CD14-positive monocyte (primary cell): ENCODE measurements around the gene WASF2. TPM values are rescaled to one million over a fixed set of nuclear protein-coding genes. Genes with fewer than 3 reads are reported as not detected.

Experiments used
- DNase-seq, 3 donors: peaks; one replicate each; pipeline ENCODE4 v3.0.0-alpha.2; 2011 to 2022
- H2AFZ ChIP-seq: 2 replicates; pipeline ENCODE4 v1.6.0; 2012; ENCODE audit warnings: mild to moderate bottlenecking, low read depth, low read length, inconsistent platforms; ENCODE audit not compliant: insufficient read depth, poor library complexity, severe bottlenecking
- H3K27ac ChIP-seq, 2 donors: 1 replicate in 1 of 2; 2 replicates in 1 of 2; pipeline ENCODE4 v1.5.1; 2012 to 2013; ENCODE audit warnings: low read length in 2 of 2, control low read depth in 1 of 2, inconsistent platforms in 1 of 2, low read depth in 1 of 2, mild to moderate bottlenecking in 1 of 2
- H3K27me3 ChIP-seq, 2 donors: one replicate each; pipeline versions ENCODE4 v1.6.0 to v1.6.1; 2011 to 2013; ENCODE audit warnings: low read length in 2 of 2; ENCODE audit not compliant: control insufficient read depth in 2 of 2, insufficient read depth in 2 of 2
- H3K36me3 ChIP-seq, 2 donors: replicated peaks in 1 of 2; 1 replicate in 1 of 2; 2 replicates in 1 of 2; pipeline versions ENCODE4 v1.5.1 to v1.6.1; 2012 to 2013; ENCODE audit warnings: low read length in 2 of 2, control low read depth in 1 of 2, inconsistent platforms in 1 of 2, mild to moderate bottlenecking in 1 of 2; ENCODE audit not compliant: insufficient read depth in 2 of 2, control insufficient read depth in 1 of 2
- H3K4me1 ChIP-seq, 2 donors: 1 replicate in 1 of 2; 2 replicates in 1 of 2; pipeline versions ENCODE4 v1.5.1 to v1.6.1; 2012 to 2013; ENCODE audit warnings: low read length in 2 of 2, control low read depth in 1 of 2, inconsistent platforms in 1 of 2, mild to moderate bottlenecking in 1 of 2, moderate library complexity in 1 of 2; ENCODE audit not compliant: insufficient read depth in 2 of 2, control insufficient read depth in 1 of 2
- H3K4me2 ChIP-seq: replicated peaks from 2 replicates; pipeline ENCODE3; 2012; ENCODE audit warnings: low read length, moderate library complexity, mild to moderate bottlenecking; ENCODE audit not compliant: poor library complexity, severe bottlenecking; ENCODE audit errors: extremely low read depth
- H3K4me3 ChIP-seq, 3 experiments: fragments of 200-600 bp in 1 of 3; sonication (generic) in 1 of 3; replicated peaks in 1 of 3; 1 replicate in 2 of 3; 2 replicates in 1 of 3; pipeline ENCODE4 v1.5.1; 2011 to 2013; ENCODE audit warnings: low read length in 3 of 3, mild to moderate bottlenecking in 3 of 3, control low read depth in 2 of 3, low read depth in 2 of 3, inconsistent platforms in 1 of 3, moderate library complexity in 1 of 3
- H3K79me2 ChIP-seq: 2 replicates; pipeline ENCODE4 v1.6.0; 2012; ENCODE audit warnings: mild to moderate bottlenecking, control low read depth, inconsistent platforms, low read length, moderate library complexity; ENCODE audit not compliant: insufficient read depth
- H3K9ac ChIP-seq: 2 replicates; pipeline ENCODE4 v1.6.0; 2017; ENCODE audit warnings: low read length, mild to moderate bottlenecking; ENCODE audit not compliant: insufficient read depth, poor library complexity, severe bottlenecking
- H3K9me3 ChIP-seq, 2 donors: replicated peaks in 1 of 2; 1 replicate in 1 of 2; 2 replicates in 1 of 2; pipeline versions ENCODE4 v1.5.1 to v1.6.1; 2012 to 2013; ENCODE audit warnings: low read length in 2 of 2, control low read depth in 1 of 2; ENCODE audit not compliant: control insufficient read depth in 1 of 2, insufficient read depth in 1 of 2
- H4K20me1 ChIP-seq: 2 replicates; pipeline ENCODE4 v1.6.0; 2012; ENCODE audit warnings: mild to moderate bottlenecking, low read length, control low read depth, moderate library complexity; ENCODE audit not compliant: insufficient read depth
- H3K27ac Mint-ChIP-seq, 7 donors: one replicate each; pipeline ENCODE4 v1.8.0; 2020; ENCODE audit warnings: mild to moderate bottlenecking in 7 of 7, mixed read lengths in 7 of 7, moderate library complexity in 6 of 7, inconsistent platforms in 2 of 7
- H3K27me3 Mint-ChIP-seq, 3 donors: one replicate each; pipeline ENCODE4 v1.8.0; 2021 to 2022; ENCODE audit warnings: low read depth in 3 of 3, mild to moderate bottlenecking in 3 of 3, mixed read lengths in 3 of 3, moderate library complexity in 3 of 3, inconsistent platforms in 1 of 3
- H3K36me3 Mint-ChIP-seq, 2 donors: one replicate each; pipeline ENCODE4 v1.8.0; 2020; ENCODE audit warnings: mixed read lengths in 2 of 2, inconsistent platforms in 1 of 2, mild to moderate bottlenecking in 1 of 2
- H3K4me1 Mint-ChIP-seq: one replicate; pipeline ENCODE4 v1.8.0; 2020; ENCODE audit warnings: mild to moderate bottlenecking, mixed read lengths
- H3K4me3 Mint-ChIP-seq, 2 donors: one replicate each; pipeline ENCODE4 v1.8.0; 2020; ENCODE audit warnings: mild to moderate bottlenecking in 2 of 2, mixed read lengths in 2 of 2, moderate library complexity in 1 of 2
- H3K9me3 Mint-ChIP-seq, 7 donors: one replicate each; pipeline ENCODE4 v1.8.0; 2020 to 2022; ENCODE audit warnings: mixed read lengths in 7 of 7, mild to moderate bottlenecking in 6 of 7, moderate library complexity in 6 of 7, inconsistent platforms in 2 of 7
- CTCF ChIP-seq: fragments of 200-600 bp; IDR thresholded peaks from one replicate; pipeline ENCODE4 v1.8.0; 2022; ENCODE audit warnings: antibody characterized with exemption, mild to moderate bottlenecking
- WGBS: methylation state at CpG from one replicate; pipeline ENCODE4 v1.1.5; 2013; ENCODE audit warnings: missing lambda C conversion rate; ENCODE audit not compliant: insufficient coverage; 5-methylcytosine and 5-hydroxymethylcytosine counted together
- intact Hi-C, 2 donors: fragments of 100-400 bp; cut with micrococcal nuclease; formaldehyde crosslinking; loops; one replicate each; pipeline versions ENCODE4 v1.15.0 to v1.15.1; 2023
- polyA plus RNA-seq, 3 donors: library from polyadenylated mRNA; depleted of rRNA in 1 of 3; unstranded in 2 of 3; stranded (reverse) in 1 of 3; fragments of 300-500 nt in 2 of 3; fragments of >200 nt in 1 of 3; fragmentation: Illumina TruSeq in 2 of 3; gene quantifications; 1 replicate in 2 of 3; 2 replicates in 1 of 3; pipeline ENCODE4 v1.2.3, GENCODE V29; 2012 to 2021

WASF2 gene
- polyA plus RNA-seq, 3 donors = 53.5 to 91.6 (median 86.4) TPM

GRCh38 chr1:27372808-27373690 is 116.9 kb downstream of the WASF2 start:
- Histone ChIP-seq H4K20me1 (no peaks in the 10 kb centered on the region), H3K4me1 (peaks cover 27 to 30% of the 10 kb centered on the region in 2 donors), H3K27me3 (no peaks in the 10 kb centered on the region), H3K4me3 (no peak overlapping the region), H2AFZ (no peak overlapping the region), H3K27ac (no peak overlapping the region), H3K79me2 (no peaks in the 10 kb centered on the region), H3K4me2 (no peak overlapping the region), H3K9me3 (no peaks in the 10 kb centered on the region), H3K36me3 (no peaks in the 10 kb centered on the region), H3K9ac (no peak overlapping the region)
- Mint-ChIP-seq H3K36me3 (no peaks in the 10 kb centered on the region), H3K4me1 (peaks cover 35% of the 10 kb centered on the region), H3K4me3 (no peak overlapping the region), H3K9me3 (no peaks in the 10 kb centered on the region), H3K27me3 (peaks cover 4 to 6% (median 6%) of the 10 kb centered on the region in 3 donors), H3K27ac (no peak overlapping the region)
- intact Hi-C loops = no loop called here
- 91% methylated on average over 5 of the region's 11 CpGs for WGBS
- peak; percentile 42 for TF ChIP-seq CTCF
- no peak for DNase-seq

GRCh38 chr1:27372022-27372807 is 117.8 kb downstream of the WASF2 start:
- Mint-ChIP-seq H3K4me1 (peaks cover 41% of the 10 kb centered on the region), H3K36me3 (no peaks in the 10 kb centered on the region), H3K9me3 (no peaks in the 10 kb centered on the region), H3K27ac (peak overlapping the region in 1 of 7 donors; percentile 74), H3K27me3 (peaks cover 4 to 8% (median 6%) of the 10 kb centered on the region in 3 donors), H3K4me3 (peak overlapping the region in 1 of 2 donors; percentile 24)
- Histone ChIP-seq H3K4me2 (no peak overlapping the region), H4K20me1 (no peaks in the 10 kb centered on the region), H3K27me3 (no peaks in the 10 kb centered on the region), H2AFZ (no peak overlapping the region), H3K4me3 (no peak overlapping the region), H3K36me3 (no peaks in the 10 kb centered on the region), H3K27ac (no peak overlapping the region), H3K4me1 (peaks cover 36 to 38% of the 10 kb centered on the region in 2 donors), H3K9ac (no peak overlapping the region), H3K9me3 (no peaks in the 10 kb centered on the region), H3K79me2 (no peaks in the 10 kb centered on the region)
- intact Hi-C loops = no loop called here
- TF ChIP-seq CTCF = no peak
- DNase-seq = no peak
- WGBS = 97% methylated on average over 9 of the region's 19 CpGs
